Kidney epithelial cell (primary cell): ENCODE data around the gene PALLD. TPM values are rescaled to one million over a fixed set of nuclear protein-coding genes. Genes with fewer than 3 reads are reported as not detected.

Source experiments
- DNase-seq: peaks from one replicate; pipeline ENCODE4 v3.0.0-alpha.2; 2010; ENCODE audit warnings: low read depth
- H3K27me3 ChIP-seq: 2 replicates; pipeline ENCODE4 v1.6.0; 2011; ENCODE audit warnings: low read length; ENCODE audit not compliant: control insufficient read depth, insufficient read depth
- H3K36me3 ChIP-seq: 2 replicates; pipeline ENCODE4 v1.5.1; 2011; ENCODE audit warnings: low read length; ENCODE audit not compliant: control insufficient read depth, insufficient read depth
- H3K4me3 ChIP-seq: 2 replicates; pipeline ENCODE4 v1.5.1; 2011; ENCODE audit warnings: low read depth, mild to moderate bottlenecking, control low read depth, low read length
- CTCF ChIP-seq: IDR thresholded peaks from 2 replicates; pipeline ENCODE4 v1.5.1; 2011; ENCODE audit warnings: mild to moderate bottlenecking, moderate library complexity, low read length, control low read depth, inconsistent platforms; ENCODE audit not compliant: insufficient read depth, poor library complexity, severe bottlenecking
- total RNA-seq: library from RNA; depleted of rRNA; stranded (reverse); fragments of >200 nt; gene quantifications from 2 replicates; pipeline ENCODE4 v1.2.3, GENCODE V29; 2015

Gene PALLD
- total RNA-seq, 1 donor from 2014 or later = 77.4 TPM

GRCh38 chr4:168744021-168744420 lies 247.2 kb downstream of the PALLD start:
- no peak for TF ChIP-seq CTCF
- H3K36me3 ChIP-seq = no peaks in the 10 kb centered on the region
- H3K27me3 ChIP-seq = no peaks in the 10 kb centered on the region
- H3K4me3 ChIP-seq = no peak overlapping the region
- DNase-seq = no peak

- H3K36me3 ChIP-seq = no peaks in the 10 kb centered on the region
- no peaks in the 10 kb centered on the region for H3K27me3 ChIP-seq
- no peak for DNase-seq
- H3K4me3 ChIP-seq = no peak overlapping the region
- TF ChIP-seq CTCF = no peak
Observed at GRCh38 chr4:168748807-168749206, 252.0 kb downstream of the PALLD start.

GRCh38 chr4:168751263-168752225 lies 254.7 kb downstream of the PALLD start:
- no peak overlapping the region for H3K4me3 ChIP-seq
- no peaks in the 10 kb centered on the region for H3K27me3 ChIP-seq
- no peak for DNase-seq
- H3K36me3 ChIP-seq = no peaks in the 10 kb centered on the region
- TF ChIP-seq CTCF = no peak

- DNase-seq = no peak
- TF ChIP-seq CTCF = no peak
- Histone ChIP-seq H3K27me3 (no peaks in the 10 kb centered on the region), H3K4me3 (no peak overlapping the region), H3K36me3 (no peaks in the 10 kb centered on the region)
Observed at GRCh38 chr4:168755598-168756477, 259.0 kb downstream of the PALLD start.

GRCh38 chr4:168757500-168757899 lies 260.6 kb downstream of the PALLD start:
- H3K27me3 ChIP-seq = no peaks in the 10 kb centered on the region
- no peak for DNase-seq
- TF ChIP-seq CTCF = no peak
- no peaks in the 10 kb centered on the region for H3K36me3 ChIP-seq
- H3K4me3 ChIP-seq = no peak overlapping the region
